DND-41 (cell line): ENCODE results near the gene ITPR2.
"Not testable (repeated sequence)": the region's sequence is repeated elsewhere in the genome, so short reads cannot be mapped to it uniquely, and the experiment has no call there.

Experiments used
- ATAC-seq: fragments of 200-7000 bp; cut with Tn5 transposase; 3 replicates; pipeline ENCODE4 v1.9.1; 2021; ENCODE audit warnings: low read depth; ENCODE audit not compliant: insufficient read depth
- DNase-seq: peaks from one replicate; pipeline ENCODE4 v3.0.0-alpha.2; 2020
- H2AFZ ChIP-seq: 2 replicates; pipeline ENCODE4 v1.6.0; 2012; ENCODE audit warnings: low read depth, low read length
- H3K27ac ChIP-seq: 2 replicates; pipeline ENCODE4 v1.5.1; 2012; ENCODE audit warnings: low read length, inconsistent platforms
- H3K27me3 ChIP-seq: fragments of 200-600 bp; sonication (generic); 2 replicates; pipeline ENCODE4 v1.6.0; 2012; ENCODE audit warnings: low read length, mild to moderate bottlenecking, inconsistent platforms; ENCODE audit not compliant: insufficient read depth, poor library complexity
- H3K36me3 ChIP-seq: 2 replicates; pipeline ENCODE4 v1.5.1; 2012; ENCODE audit warnings: low read length, inconsistent platforms; ENCODE audit not compliant: insufficient read depth
- H3K4me1 ChIP-seq: 2 replicates; pipeline ENCODE4 v1.5.1; 2012; ENCODE audit warnings: mild to moderate bottlenecking, low read length; ENCODE audit not compliant: insufficient read depth
- H3K4me2 ChIP-seq: 2 replicates; pipeline ENCODE4 v1.6.0; 2012; ENCODE audit warnings: mild to moderate bottlenecking, moderate library complexity, low read length, inconsistent platforms; ENCODE audit not compliant: insufficient read depth
- H3K4me3 ChIP-seq, 2 experiments: fragments of 200-600 bp in 1 of 2; shearing (Covaris generic) in 1 of 2; 2 replicates each; pipeline ENCODE4 v1.5.1; 2012 to 2016; ENCODE audit warnings: inconsistent platforms in 2 of 2, low read length in 2 of 2, mild to moderate bottlenecking in 2 of 2, low read depth in 1 of 2, moderate library complexity in 1 of 2
- H3K79me2 ChIP-seq: 2 replicates; pipeline ENCODE4 v1.6.0; 2012; ENCODE audit warnings: low read length, inconsistent platforms; ENCODE audit not compliant: insufficient read depth
- H3K9ac ChIP-seq: 2 replicates; pipeline ENCODE4 v1.6.0; 2012; ENCODE audit warnings: low read depth, mild to moderate bottlenecking, inconsistent platforms, low read length, moderate library complexity
- H3K9me3 ChIP-seq: 2 replicates; pipeline ENCODE4 v1.5.1; 2012; ENCODE audit warnings: low read length, moderate library complexity, mild to moderate bottlenecking, inconsistent platforms; ENCODE audit not compliant: insufficient read depth, severe bottlenecking
- H4K20me1 ChIP-seq: 2 replicates; pipeline ENCODE4 v1.6.0; 2012; ENCODE audit warnings: low read length; ENCODE audit not compliant: insufficient read depth
- CTCF ChIP-seq: IDR thresholded peaks from 2 replicates; pipeline ENCODE4 v1.5.1; 2012; ENCODE audit warnings: borderline replicate concordance, low read length, moderate library complexity, mild to moderate bottlenecking; ENCODE audit not compliant: poor library complexity, severe bottlenecking; ENCODE audit errors: extremely low read depth
- EZH2 ChIP-seq: IDR thresholded peaks from 3 replicates; pipeline ENCODE4 v1.6.1; 2012; ENCODE audit warnings: borderline replicate concordance, low read depth, mild to moderate bottlenecking, moderate library complexity, low read length, inconsistent platforms; ENCODE audit not compliant: severe bottlenecking

ITPR2 gene

GRCh38 chr12:26789731-26790644, 43.0 kb downstream of the ITPR2 start:
- H3K4me1 ChIP-seq = peaks cover 16% of the 10 kb centered on the region
- TF ChIP-seq EZH2 (no peak), CTCF (no peak)
- peaks cover 27% of the 10 kb centered on the region for H3K36me3 ChIP-seq
- H2AFZ ChIP-seq = no peak overlapping the region
- H3K9ac ChIP-seq = no peak overlapping the region
- H3K27ac ChIP-seq = no peak overlapping the region
- peaks cover 38% of the 10 kb centered on the region for H3K79me2 ChIP-seq
- no peak overlapping the region for H3K4me2 ChIP-seq
- no peaks in the 10 kb centered on the region; the same call in 1 of the 2 replicates for H4K20me1 ChIP-seq
- no peaks in the 10 kb centered on the region for H3K27me3 ChIP-seq
- H3K9me3 ChIP-seq = no peaks in the 10 kb centered on the region
- no peak for ATAC-seq
- no peak overlapping the region for H3K4me3 ChIP-seq
- DNase-seq = no peak

- Histone ChIP-seq H3K9me3 (no peaks in the 10 kb centered on the region), H3K27ac (no peak overlapping the region), H3K4me3 (no peak overlapping the region), H3K79me2 (peaks cover 11% of the 10 kb centered on the region; the same call in 1 of the 2 replicates), H3K36me3 (peaks cover 43% of the 10 kb centered on the region), H3K4me1 (peaks cover 12% of the 10 kb centered on the region), H2AFZ (no peak overlapping the region), H4K20me1 (no peaks in the 10 kb centered on the region), H3K9ac (no peak overlapping the region), H3K27me3 (no peaks in the 10 kb centered on the region), H3K4me2 (no peak overlapping the region)
- ATAC-seq = no peak
- no peak for DNase-seq
- TF ChIP-seq CTCF (no peak), EZH2 (no peak)
Observed at GRCh38 chr12:26786865-26787514, 46.0 kb downstream of the ITPR2 start.

GRCh38 chr12:26786491-26786864, 46.5 kb downstream of the ITPR2 start:
- Histone ChIP-seq H4K20me1 (no peaks in the 10 kb centered on the region), H3K27ac (no peak overlapping the region), H3K4me3 (no peak overlapping the region), H3K9me3 (no peaks in the 10 kb centered on the region), H3K36me3 (peaks cover 44% of the 10 kb centered on the region), H3K79me2 (peaks cover 9% of the 10 kb centered on the region; the same call in 1 of the 2 replicates), H3K4me2 (no peak overlapping the region), H2AFZ (no peak overlapping the region), H3K4me1 (peaks cover 7% of the 10 kb centered on the region), H3K9ac (no peak overlapping the region), H3K27me3 (no peaks in the 10 kb centered on the region)
- TF ChIP-seq CTCF (no peak), EZH2 (no peak)
- DNase-seq (no peak), ATAC-seq (no peak)

GRCh38 chr12:26783816-26784379, 49.1 kb downstream of the ITPR2 start:
- not testable (repeated sequence) for H3K79me2 ChIP-seq, H3K4me2 ChIP-seq, H3K4me3 ChIP-seq, H3K9ac ChIP-seq, H3K27me3 ChIP-seq, H3K4me1 ChIP-seq, H3K27ac ChIP-seq, H4K20me1 ChIP-seq, H2AFZ ChIP-seq, H3K9me3 ChIP-seq, DNase-seq, ATAC-seq
- peaks cover 63% of the 10 kb centered on the region for H3K36me3 ChIP-seq
